Spleen (tissue), 11 donors: ENCODE data around the gene PTPRZ1. TPM values are rescaled to one million over a fixed set of nuclear protein-coding genes. Genes with fewer than 3 reads are reported as not detected.

Source experiments
- DNase-seq: peaks from one replicate; pipeline ENCODE4 v3.0.0-alpha.2; 2020
- H3K27ac ChIP-seq, 8 donors: fragments of 200-600 bp; sonication (generic) in 7 of 8; 1 replicate in 4 of 8; 2 replicates in 4 of 8; pipeline versions ENCODE4 v1.5.0 to v1.8.0; 2016 to 2021; ENCODE audit warnings: inconsistent platforms in 4 of 8, mild to moderate bottlenecking in 4 of 8, moderate library complexity in 1 of 8
- H3K27me3 ChIP-seq, 7 donors: fragments of 200-600 bp; sonication (generic) in 6 of 7; replicated peaks in 1 of 7; 1 replicate in 4 of 7; 2 replicates in 3 of 7; pipeline versions ENCODE4 v1.5.0 to v1.8.0; 2016 to 2021; ENCODE audit warnings: inconsistent platforms in 3 of 7, mild to moderate bottlenecking in 1 of 7
- H3K36me3 ChIP-seq, 6 donors: fragments of 200-600 bp; sonication (generic) in 5 of 6; 1 replicate in 4 of 6; 2 replicates in 2 of 6; pipeline versions ENCODE4 v1.5.0 to v1.8.0; 2016 to 2021; ENCODE audit warnings: inconsistent platforms in 2 of 6
- H3K4me1 ChIP-seq, 6 donors: fragments of 200-600 bp; sonication (generic) in 5 of 6; 1 replicate in 3 of 6; 2 replicates in 3 of 6; pipeline versions ENCODE4 v1.5.0 to v1.8.0; 2016 to 2021; ENCODE audit warnings: inconsistent platforms in 3 of 6
- H3K4me3 ChIP-seq, 8 donors: fragments of 200-600 bp; sonication (generic) in 7 of 8; 1 replicate in 4 of 8; 2 replicates in 4 of 8; pipeline versions ENCODE4 v1.5.0 to v1.8.0; 2016 to 2021; ENCODE audit warnings: inconsistent platforms in 4 of 8, mild to moderate bottlenecking in 4 of 8, moderate library complexity in 2 of 8
- H3K9me3 ChIP-seq, 8 donors: fragments of 200-600 bp; sonication (generic) in 7 of 8; 1 replicate in 4 of 8; 2 replicates in 4 of 8; pipeline versions ENCODE4 v1.5.0 to v1.8.0; 2016 to 2021; ENCODE audit warnings: inconsistent platforms in 4 of 8
- CTCF ChIP-seq, 11 experiments: fragments of 200-600 bp in 7 of 11; fragments of 450-650 bp in 4 of 11; sonication (generic) in 4 of 11; IDR thresholded peaks in 8 of 11; conservative IDR thresholded peaks in 3 of 11; 1 replicate in 7 of 11; 2 replicates in 4 of 11; pipeline versions ENCODE4 v1.4.0 to v1.8.0; 2016 to 2021; ENCODE audit warnings: antibody characterized with exemption in 11 of 11, inconsistent platforms in 4 of 11, mild to moderate bottlenecking in 1 of 11
- POLR2A ChIP-seq, 3 donors: fragments of 450-650 bp; IDR thresholded peaks; one replicate each; pipeline ENCODE4 v1.5.1; 2017; ENCODE audit warnings: antibody characterized with exemption in 3 of 3, mild to moderate bottlenecking in 1 of 3
- POLR2AphosphoS5 ChIP-seq, 3 donors: sonication (generic); formaldehyde crosslinking; IDR thresholded peaks; one replicate each; pipeline ENCODE4 v1.5.1; 2017; ENCODE audit warnings: antibody characterized with exemption in 3 of 3
- WGBS, 5 donors: extraction: QIAGEN DNeasy Blood & Tissue Kit in 3 of 5; methylation state at CpG; one replicate each; pipeline versions ENCODE4 v1.1.5 to v1.1.7; 2013 to 2018; 5-methylcytosine and 5-hydroxymethylcytosine counted together
- intact Hi-C: fragments of 100-400 bp; cut with DNase I; formaldehyde crosslinking; loops from one replicate; pipeline ENCODE4 v1.15.0; 2023; ENCODE audit warnings: low total_unique reads
- polyA plus RNA-seq, 3 donors: library from polyadenylated mRNA; stranded (reverse); fragments of 200-250 nt; gene quantifications; one replicate each; pipeline ENCODE4 v1.2.1, GENCODE V29; 2013
- total RNA-seq, 7 donors: library from RNA; depleted of rRNA in 3 of 7; stranded (reverse); fragments of >200 nt in 3 of 7; fragmentation: NEBNext Ultra II Directional in 4 of 7; extraction: Animal tissue kit (Norgen Biotek cat#: 25700) in 4 of 7; gene quantifications; one replicate each; pipeline versions ENCODE4 v1.1.0 to v1.2.1, GENCODE V29; 2016 to 2021
- donor health status: healthy with polysubstance abuse.
- donor health status: DM: no; HTN: no; CAD: no; lungs with moderate emphysema.
- donor health status: DM: no; HTN: no; CAD: no.
- donor health status: Bipolar disorder and iron deficiency.
- donor health status: healthy.
- donor health status: DM: no; HTN: no; CAD: no.
- donor health status: DM: yes; HTN: yes; CAD: no.

PTPRZ1 gene
- total and polyA plus RNA-seq, 10 donors: 0.87 to 5.9 (median 1.4) TPM

GRCh38 chr7:121874298-121874697, 1.3 kb downstream of the PTPRZ1 start:
- H3K27me3 ChIP-seq: peaks cover 0 to 53% (median 26%) of the 10 kb centered on the region in 7 donors
- TF ChIP-seq POLR2AphosphoS5 (IDR thresholded peaks at IDR 0.05) (no peak), POLR2A (IDR thresholded peaks at IDR 0.05) (no peak), CTCF (IDR thresholded peaks at IDR 0.05 in 8 of 11, conservative IDR thresholded peaks at IDR 0.05 in 3 of 11) (no peak)
- H3K9me3 ChIP-seq: no peaks in the 10 kb centered on the region
- no peaks in the 10 kb centered on the region for H3K36me3 ChIP-seq
- peak overlapping the region in 4 of 8 donors; percentile 27 to 66 (median 42) for H3K4me3 ChIP-seq
- H3K4me1 ChIP-seq: peaks cover 0 to 17% (median 7%) of the 10 kb centered on the region in 6 donors
- WGBS, 5 donors: 21 to 30% (median 21%) methylated on average over 9 of the region's 9 CpGs
- H3K27ac ChIP-seq: no peak overlapping the region
- intact Hi-C loops: no loop called here
- DNase-seq: no peak

GRCh38 chr7:121875203-121875602, 2.2 kb downstream of the PTPRZ1 start:
- H3K36me3 ChIP-seq: no peaks in the 10 kb centered on the region
- H3K27me3 ChIP-seq: peaks cover 0 to 53% (median 26%) of the 10 kb centered on the region in 7 donors
- H3K27ac ChIP-seq: no peak overlapping the region
- H3K9me3 ChIP-seq: no peaks in the 10 kb centered on the region
- TF ChIP-seq CTCF (IDR thresholded peaks at IDR 0.05 in 8 of 11, conservative IDR thresholded peaks at IDR 0.05 in 3 of 11): no peak
- no peak for TF ChIP-seq POLR2A (IDR thresholded peaks at IDR 0.05)
- no peak for TF ChIP-seq POLR2AphosphoS5 (IDR thresholded peaks at IDR 0.05)
- no peak overlapping the region for H3K4me3 ChIP-seq
- peaks cover 0 to 17% (median 7%) of the 10 kb centered on the region in 6 donors for H3K4me1 ChIP-seq
- DNase-seq: no peak
- intact Hi-C loops: no loop called here

GRCh38 chr7:121876656-121877500, 3.9 kb downstream of the PTPRZ1 start:
- no peak for TF ChIP-seq POLR2AphosphoS5 (IDR thresholded peaks at IDR 0.05)
- TF ChIP-seq CTCF (IDR thresholded peaks at IDR 0.05 in 8 of 11, conservative IDR thresholded peaks at IDR 0.05 in 3 of 11): no peak
- TF ChIP-seq POLR2A (IDR thresholded peaks at IDR 0.05): no peak

GRCh38 chr7:121878918-121879464, 6.0 kb downstream of the PTPRZ1 start:
- Histone ChIP-seq H3K4me1 (peaks cover 0 to 4% (median 0%) of the 10 kb centered on the region in 6 donors), H3K36me3 (no peaks in the 10 kb centered on the region), H3K4me3 (no peak overlapping the region), H3K27ac (no peak overlapping the region), H3K9me3 (no peaks in the 10 kb centered on the region), H3K27me3 (peaks cover 0 to 18% (median 6%) of the 10 kb centered on the region in 7 donors)
- WGBS, 5 donors: 73 to 84% (median 75%) methylated on average over 5 of the region's 5 CpGs
- no peak for DNase-seq
- intact Hi-C loops: no loop called here
- TF ChIP-seq CTCF (IDR thresholded peaks at IDR 0.05 in 8 of 11, conservative IDR thresholded peaks at IDR 0.05 in 3 of 11) (no peak), POLR2AphosphoS5 (IDR thresholded peaks at IDR 0.05) (no peak), POLR2A (IDR thresholded peaks at IDR 0.05) (no peak)

More at GRCh38 chr7:121876656-121877500, 3.9 kb downstream of the PTPRZ1 start:
- no peak overlapping the region for H3K4me3 ChIP-seq
- intact Hi-C loops: no loop called here
- WGBS, 5 donors: 71 to 79% (median 77%) methylated on average over 5 of the region's 5 CpGs
- no peak for DNase-seq
- no peaks in the 10 kb centered on the region for H3K36me3 ChIP-seq
- H3K27me3 ChIP-seq: peaks cover 0 to 39% (median 26%) of the 10 kb centered on the region in 7 donors
- H3K4me1 ChIP-seq: peaks cover 0 to 17% (median 7%) of the 10 kb centered on the region in 6 donors
- no peaks in the 10 kb centered on the region for H3K9me3 ChIP-seq
- H3K27ac ChIP-seq: no peak overlapping the region
